ENCODE measurements around the gene SELENON.
"Not testable (repeated sequence)": the region's sequence is repeated elsewhere in the genome, so short reads cannot be mapped to it uniquely, and the experiment has no call there.

Gene SELENON

DNA sequence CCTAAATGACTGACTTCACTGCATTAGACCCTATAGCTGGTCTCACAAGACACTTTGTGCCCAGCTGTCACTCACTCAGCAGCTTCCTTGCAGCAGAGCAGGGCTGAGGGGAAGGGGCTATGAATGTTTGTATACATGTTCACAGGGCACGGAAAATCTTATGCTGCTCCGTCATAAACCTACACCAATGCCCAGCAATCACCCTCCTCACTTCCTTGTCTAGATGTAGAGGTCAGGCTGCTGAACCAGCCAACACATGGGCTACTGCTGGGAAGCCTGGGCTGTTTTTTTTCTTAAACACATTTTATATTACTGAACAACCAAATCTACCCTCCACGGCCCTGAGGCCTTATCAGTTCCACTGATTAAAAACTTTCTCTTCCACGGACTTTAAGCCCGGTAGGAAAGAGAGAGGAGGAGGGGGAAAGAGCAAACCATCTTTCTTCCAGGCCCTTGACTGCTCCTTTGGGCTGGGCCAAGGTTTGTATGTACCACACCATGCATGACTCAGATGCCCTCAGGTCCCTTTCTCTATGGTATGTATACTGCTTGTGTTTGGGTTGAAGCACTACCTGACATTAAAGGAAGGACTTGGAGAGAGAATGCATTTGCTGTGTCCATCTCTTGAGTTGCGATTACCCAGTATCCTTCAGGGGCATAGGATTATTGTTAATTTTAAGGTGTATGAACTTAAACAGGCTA, 32.5 kb downstream of the SELENON start:
- ChIA-PET CTCF (interaction anchor here (0.6 to 1.9 kb wide), 4 partner anchors 22 to 1083 kb away, joined by 3 to 6 read pairs (median 4); partner anchors contain the start of gene PAFAH2), POLR2A (no interaction called here)
- TF ChIP-seq, protein P1, sequence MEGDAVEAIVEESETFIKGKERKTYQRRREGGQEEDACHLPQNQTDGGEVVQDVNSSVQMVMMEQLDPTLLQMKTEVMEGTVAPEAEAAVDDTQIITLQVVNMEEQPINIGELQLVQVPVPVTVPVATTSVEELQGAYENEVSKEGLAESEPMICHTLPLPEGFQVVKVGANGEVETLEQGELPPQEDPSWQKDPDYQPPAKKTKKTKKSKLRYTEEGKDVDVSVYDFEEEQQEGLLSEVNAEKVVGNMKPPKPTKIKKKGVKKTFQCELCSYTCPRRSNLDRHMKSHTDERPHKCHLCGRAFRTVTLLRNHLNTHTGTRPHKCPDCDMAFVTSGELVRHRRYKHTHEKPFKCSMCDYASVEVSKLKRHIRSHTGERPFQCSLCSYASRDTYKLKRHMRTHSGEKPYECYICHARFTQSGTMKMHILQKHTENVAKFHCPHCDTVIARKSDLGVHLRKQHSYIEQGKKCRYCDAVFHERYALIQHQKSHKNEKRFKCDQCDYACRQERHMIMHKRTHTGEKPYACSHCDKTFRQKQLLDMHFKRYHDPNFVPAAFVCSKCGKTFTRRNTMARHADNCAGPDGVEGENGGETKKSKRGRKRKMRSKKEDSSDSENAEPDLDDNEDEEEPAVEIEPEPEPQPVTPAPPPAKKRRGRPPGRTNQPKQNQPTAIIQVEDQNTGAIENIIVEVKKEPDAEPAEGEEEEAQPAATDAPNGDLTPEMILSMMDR (IDR thresholded peaks at IDR 0.05; ENCODE audit: control extremely low read depth, extremely low read depth, low read depth, missing control alignments), result no peak
- no peak for DNase-seq (ENCODE audit: extremely low spot score)

DNA sequence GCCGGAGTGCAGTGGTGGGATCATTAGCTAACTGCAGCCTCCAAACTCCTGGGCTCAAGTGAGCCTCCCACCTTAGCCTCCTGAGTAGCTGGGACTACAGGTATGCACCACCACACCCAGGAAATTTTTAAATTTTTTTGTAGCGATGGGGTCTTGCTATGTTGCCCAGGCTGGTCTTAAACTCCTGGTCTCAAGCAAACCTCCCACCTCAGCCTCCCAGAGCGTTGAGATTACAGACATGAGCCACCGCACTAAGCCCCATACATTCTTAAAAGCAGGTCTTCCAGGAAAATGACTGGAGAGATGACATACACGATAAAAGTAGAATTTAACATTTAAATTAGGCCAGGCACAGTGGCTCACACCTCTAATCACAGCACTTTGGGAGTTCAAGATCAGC, 33.2 kb downstream of the SELENON start:
- POLR2A ChIA-PET, result no interaction called here
- DNase-seq (ENCODE audit: extremely low spot score), result no peak
- CTCF ChIA-PET, result interaction anchor here (0.6 to 1.9 kb wide), 3 partner anchors 23 to 1083 kb away, joined by 3 to 6 read pairs (median 3); no protein-coding TSS in a partner anchor
- TF ChIP-seq, protein P1 (IDR thresholded peaks at IDR 0.05; ENCODE audit: control extremely low read depth, extremely low read depth, low read depth, missing control alignments), result no peak

DNA sequence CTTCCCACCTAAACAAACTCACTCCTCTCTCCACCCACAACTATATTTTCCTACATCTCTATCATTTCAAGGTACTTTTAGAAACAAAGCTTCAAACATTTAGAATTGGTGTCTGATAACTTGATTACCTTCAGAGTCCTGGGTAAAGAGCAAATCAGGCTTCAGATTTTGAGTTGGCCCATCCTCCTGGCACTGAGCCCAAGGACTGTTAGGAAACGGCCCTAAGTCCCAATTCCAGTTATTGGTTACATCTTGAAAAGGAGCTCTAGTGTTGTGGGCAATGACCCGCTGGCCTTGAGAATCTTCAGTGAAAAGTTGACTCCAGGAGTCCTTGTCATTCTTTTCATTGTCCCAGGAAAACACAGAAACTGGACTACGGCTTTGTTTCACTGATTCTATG, 34.9 kb downstream of the SELENON start:
- ChIA-PET CTCF (interaction anchor here (1.0 to 3.3 kb wide), 2 partner anchors 12 to 61 kb away, joined by 3 to 17 read pairs; no protein-coding TSS in a partner anchor), POLR2A (no interaction called here)
- DNase-seq (ENCODE audit: extremely low spot score), result no peak
- TF ChIP-seq, protein P1 (IDR thresholded peaks at IDR 0.05; ENCODE audit: control extremely low read depth, extremely low read depth, low read depth, missing control alignments), result no peak

DNA sequence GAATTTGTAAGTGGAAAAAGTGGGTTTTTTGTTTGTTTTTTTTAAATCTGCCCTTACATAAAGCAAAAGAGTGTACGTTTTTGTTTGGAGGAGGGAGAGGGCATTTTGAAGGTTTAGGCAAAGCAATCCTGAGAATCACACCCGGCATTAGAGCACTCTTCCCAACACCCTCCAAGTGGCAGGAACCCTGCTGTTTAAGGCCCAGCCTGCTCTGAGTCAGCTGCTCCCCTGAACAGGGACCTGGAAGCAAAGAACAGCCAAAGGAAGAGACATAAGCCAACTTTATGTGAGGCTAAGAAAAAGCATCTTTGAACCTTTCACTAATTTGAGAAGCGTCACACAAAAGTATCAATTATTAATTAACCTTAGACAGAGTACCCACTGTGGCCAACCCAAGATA, 36.7 kb downstream of the SELENON start:
- POLR2A ChIA-PET, result no interaction called here
- DNase-seq (ENCODE audit: extremely low spot score), result no peak
- TF ChIP-seq, protein P1 (IDR thresholded peaks at IDR 0.05; ENCODE audit: control extremely low read depth, extremely low read depth, low read depth, missing control alignments), result no peak
- CTCF ChIA-PET, result interaction anchor here (0.7 to 3.3 kb wide), 9 partner anchors 9 to 161 kb away, joined by 3 to 17 read pairs (median 3); partner anchors contain the start of gene PAFAH2

DNA sequence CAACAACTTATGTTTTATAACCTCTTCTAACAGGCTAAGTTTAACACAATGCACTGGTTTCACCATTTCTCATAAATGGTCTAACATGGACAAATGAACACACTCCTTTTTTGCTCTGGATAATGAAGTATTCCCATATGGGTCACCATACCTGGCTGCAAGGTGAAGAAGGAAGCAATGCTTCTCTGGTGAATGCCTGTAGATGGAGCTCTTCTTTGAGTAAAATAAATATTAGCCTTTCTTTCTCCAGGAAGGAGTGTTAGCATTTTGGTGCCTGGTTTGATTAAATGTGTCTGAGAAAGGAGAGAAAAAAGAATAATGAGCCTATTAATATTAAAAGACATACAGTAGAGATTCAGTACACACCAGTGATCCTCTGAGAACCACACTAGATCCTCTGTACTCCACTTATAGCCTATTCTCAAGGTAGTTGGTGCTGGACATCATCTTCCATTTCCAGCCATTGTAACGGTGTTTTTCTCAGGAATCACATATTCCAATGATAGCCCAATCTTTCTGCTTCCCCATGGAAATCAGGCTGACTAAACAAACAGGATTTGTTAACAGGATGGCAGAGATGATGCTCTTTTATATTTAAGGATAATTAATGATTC, 37.4 kb downstream of the SELENON start:
- CTCF ChIA-PET, result interaction anchor here (0.7 to 3.3 kb wide), 8 partner anchors 9 to 160 kb away, joined by 3 to 17 read pairs (median 3); partner anchors contain the start of gene PAFAH2
- TF ChIP-seq, protein P1 (IDR thresholded peaks at IDR 0.05; ENCODE audit: control extremely low read depth, extremely low read depth, low read depth, missing control alignments), result peak; percentile 53
- DNase-seq (ENCODE audit: extremely low spot score), result no peak
- POLR2A ChIA-PET, result no interaction called here

DNA sequence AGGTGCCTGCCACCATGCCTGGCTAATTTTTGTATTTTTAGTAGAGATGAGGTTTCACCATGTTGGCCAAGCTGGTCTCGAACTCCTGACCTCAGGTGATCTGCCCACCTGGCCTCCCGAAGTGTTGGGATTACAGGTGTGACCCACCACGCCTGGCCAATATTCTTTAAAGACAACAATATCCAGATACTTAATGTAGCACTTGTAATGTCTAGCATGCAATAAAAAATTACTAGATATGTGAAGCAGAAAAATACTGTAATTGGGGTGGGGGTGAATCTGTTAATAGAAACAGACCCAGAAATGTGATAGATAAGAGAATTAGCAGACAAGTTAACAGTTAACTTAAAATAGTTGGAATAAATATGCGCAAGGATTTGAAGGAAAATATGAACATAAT, 39.8 kb downstream of the SELENON start:
- CTCF ChIA-PET, result interaction anchor here (0.6 to 1.3 kb wide), 4 partner anchors 15 to 29 kb away, joined by 3 to 5 read pairs (median 4); no protein-coding TSS in a partner anchor
- DNase-seq (ENCODE audit: extremely low spot score); POLR2A ChIA-PET: not testable (repeated sequence)

DNA sequence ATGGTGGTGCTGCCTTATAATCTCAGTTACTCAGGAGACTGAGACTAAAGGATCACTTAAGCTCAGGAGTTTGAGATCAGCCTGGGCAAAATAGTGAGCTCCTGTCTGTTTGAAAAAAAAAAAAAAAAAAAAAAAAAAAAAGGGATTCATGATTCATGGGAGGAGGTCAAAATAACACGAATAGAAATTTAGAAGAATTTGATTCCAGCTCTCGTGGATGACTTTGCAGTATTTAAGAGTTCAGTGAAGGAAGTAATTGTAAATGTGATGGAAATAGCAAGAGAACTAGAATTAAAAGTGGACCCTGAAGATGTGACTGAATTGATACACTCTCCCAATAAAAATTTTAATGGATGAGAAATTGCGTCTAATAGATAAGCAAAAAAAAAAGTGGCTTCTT, 43.5 kb downstream of the SELENON start:
- ChIA-PET CTCF (interaction anchor here (1.2 to 2.1 kb wide), 4 partner anchors 10 to 52 kb away, joined by 3 to 7 read pairs (median 6); partner anchors contain the start of gene MTFR1L), POLR2A (no interaction called here)
- TF ChIP-seq, protein P1 (IDR thresholded peaks at IDR 0.05; ENCODE audit: control extremely low read depth, extremely low read depth, low read depth, missing control alignments), result no peak
- DNase-seq (ENCODE audit: extremely low spot score), result no peak

Measured in GM10248 (cell line).